HG02763 (cell line): Measurements from ENCODE around the gene PELI1.

Experiments
- ATAC-seq: cut with Tn5 transposase; IDR thresholded peaks from one replicate; pipeline ENCODE4 v1.9.1; 2021; ENCODE audit warnings: mild to moderate bottlenecking, moderate library complexity; ENCODE audit not compliant: unreplicated experiment

The PELI1 gene

GRCh38 chr2:64157792-64158191, 13.6 kb upstream of the PELI1 start:
- no peak for ATAC-seq

GRCh38 chr2:64153811-64154210, 9.6 kb upstream of the PELI1 start:
- ATAC-seq = no peak

DNA sequence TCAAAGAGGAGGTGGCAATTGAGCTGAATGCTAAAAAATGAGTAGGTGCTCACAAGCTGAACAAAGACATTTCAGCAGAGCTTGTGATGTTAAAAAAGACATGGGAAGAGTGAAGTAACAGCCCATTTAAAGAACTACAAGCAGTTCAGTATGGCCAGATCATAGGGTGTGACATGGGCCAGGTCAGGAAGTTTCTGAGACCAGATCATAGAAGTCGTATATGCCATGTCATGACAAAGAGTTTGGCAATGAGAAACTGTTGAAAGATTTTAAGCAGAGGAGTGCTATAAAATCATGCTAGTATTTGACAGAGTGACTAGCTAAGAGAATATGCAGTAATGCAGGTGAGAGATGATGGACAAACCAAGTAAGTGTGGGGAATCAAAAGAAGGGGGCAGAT, 7.3 kb upstream of the PELI1 start:
- ATAC-seq = no peak

- ATAC-seq = no peak
These were observed 1.5 kb upstream of the PELI1 start for GRCh38 chr2:64145714-64146113.

GRCh38 chr2:64145119-64145518, 899 bp upstream of the PELI1 start:
- no peak for ATAC-seq

- ATAC-seq = peak; percentile 19
These were observed 807 bp downstream of the PELI1 start for GRCh38 chr2:64143169-64144056.

DNA sequence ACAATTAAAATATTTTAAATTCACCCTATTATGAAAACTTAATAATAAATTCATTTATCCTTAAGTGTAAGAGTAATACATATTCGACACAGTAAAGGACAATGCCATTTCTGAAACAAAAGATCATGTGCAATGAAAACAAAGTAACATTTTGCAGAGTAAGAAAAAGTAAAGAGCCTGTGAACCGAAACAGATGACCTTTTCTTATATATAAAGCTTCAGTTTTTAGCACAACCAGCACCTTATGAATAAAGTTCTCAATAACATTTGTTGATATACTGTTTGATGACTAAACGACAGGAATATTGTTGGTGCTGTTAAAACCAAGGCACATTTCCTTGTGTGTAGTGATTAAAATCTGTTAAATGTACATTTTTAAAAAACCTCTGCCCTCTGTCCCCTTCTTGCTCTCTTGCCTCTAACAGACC, 1.5 kb downstream of the PELI1 start:
- no peak for ATAC-seq

- no peak for ATAC-seq
These were observed 2.4 kb downstream of the PELI1 start for GRCh38 chr2:64141674-64142405.

DNA sequence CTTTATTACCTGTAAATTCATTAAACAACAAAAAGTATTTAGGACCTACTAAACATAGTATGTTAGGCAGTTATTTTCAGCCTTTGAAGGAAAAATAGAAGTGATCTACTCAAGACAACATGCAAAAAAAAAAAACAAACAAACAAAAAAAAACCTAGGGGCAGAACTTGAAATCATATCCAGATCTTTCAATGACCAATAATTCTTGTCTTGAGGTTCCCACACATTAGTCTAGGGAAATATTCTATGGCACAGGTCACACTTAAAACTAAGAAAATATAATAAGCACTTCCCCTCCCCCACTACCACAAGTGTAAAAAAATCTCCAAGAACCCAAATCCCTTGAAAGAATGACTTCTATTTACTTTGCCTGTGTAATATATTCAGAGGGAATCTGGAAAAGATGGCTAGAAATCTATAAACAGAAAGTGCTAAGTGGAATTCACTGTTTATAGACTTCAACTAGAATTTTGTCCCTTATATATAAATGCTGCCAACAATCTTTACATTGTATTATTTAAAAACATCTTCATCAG, 3.5 kb downstream of the PELI1 start:
- ATAC-seq = no peak

DNA sequence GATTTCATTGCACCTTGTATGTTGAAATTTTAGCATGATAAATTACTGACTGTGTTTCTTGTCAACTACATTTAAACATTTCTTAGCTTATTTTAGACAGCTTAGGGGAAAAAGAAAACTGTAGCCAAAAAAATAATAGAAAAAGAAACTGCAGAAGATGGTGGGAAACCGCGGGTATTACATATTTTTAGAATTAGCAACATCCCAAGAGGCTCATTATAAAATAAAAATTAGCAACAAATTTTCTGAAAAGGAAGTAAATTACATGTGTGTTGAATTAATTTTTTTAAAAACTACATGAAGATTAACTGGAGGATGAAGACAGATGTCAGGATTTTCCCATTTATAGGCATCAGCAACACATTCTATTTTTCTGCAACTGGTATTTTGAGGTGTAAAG, 4.3 kb downstream of the PELI1 start:
- no peak for ATAC-seq

DNA sequence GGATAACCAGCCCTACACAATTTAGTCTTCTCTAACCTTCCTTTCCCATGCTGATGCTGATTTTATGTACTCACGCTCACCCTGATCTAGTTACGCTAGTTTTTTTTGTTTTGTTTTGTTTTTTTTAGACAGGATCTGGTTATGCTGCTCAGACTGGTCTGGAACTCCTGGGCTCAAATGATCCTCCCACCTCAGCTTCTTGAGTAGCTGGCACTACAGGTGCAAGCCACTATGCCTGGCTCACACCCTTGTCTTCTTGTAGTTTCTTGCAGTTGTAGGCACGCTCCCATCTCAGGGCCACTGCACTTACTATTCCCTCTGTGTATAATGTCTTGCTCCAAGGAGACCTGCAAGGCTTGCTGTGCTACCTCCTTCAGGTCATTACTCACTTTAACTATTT, 6.2 kb downstream of the PELI1 start:
- ATAC-seq = no peak

- no peak for ATAC-seq
These were observed 6.7 kb downstream of the PELI1 start for GRCh38 chr2:64137567-64137966.

GRCh38 chr2:64135421-64135820, 8.8 kb downstream of the PELI1 start:
- ATAC-seq = no peak

DNA sequence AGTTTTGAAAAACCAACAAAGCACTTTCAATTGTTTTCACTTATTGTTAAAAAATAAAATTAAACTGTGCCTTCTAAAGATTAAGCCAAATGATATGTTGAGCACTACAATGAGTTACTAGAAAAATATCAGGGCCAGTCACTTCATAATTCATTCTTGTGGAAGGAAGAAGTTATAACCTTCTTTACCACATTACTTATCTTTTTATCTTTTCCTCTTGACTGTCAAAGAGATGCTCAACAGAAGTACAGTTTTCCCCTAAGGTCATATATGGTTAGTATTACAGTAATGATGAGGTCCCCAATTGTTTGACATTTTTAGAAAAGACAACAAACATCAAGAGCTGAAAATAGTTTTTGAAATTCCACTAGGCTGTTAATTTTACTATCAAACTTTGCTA, 9.4 kb downstream of the PELI1 start:
- ATAC-seq = no peak

DNA sequence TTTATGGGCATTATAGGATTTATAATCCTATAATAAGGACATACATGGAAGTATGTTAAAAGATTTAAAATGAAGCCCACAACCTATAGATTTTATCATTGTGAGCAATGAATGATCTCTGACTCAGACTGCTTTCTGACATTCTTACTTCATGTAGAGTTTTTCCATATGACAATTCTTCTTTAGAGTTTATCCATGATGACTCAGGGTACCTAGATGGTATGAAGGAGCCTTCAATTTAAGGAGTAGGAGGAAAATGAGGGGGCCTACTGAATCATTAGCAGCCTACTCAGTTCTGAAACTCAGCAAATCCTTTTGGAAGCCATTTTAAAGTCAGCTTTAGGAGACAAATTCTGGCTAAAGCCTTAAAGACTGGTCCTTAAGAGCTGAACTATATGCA, 10.4 kb downstream of the PELI1 start:
- no peak for ATAC-seq

DNA sequence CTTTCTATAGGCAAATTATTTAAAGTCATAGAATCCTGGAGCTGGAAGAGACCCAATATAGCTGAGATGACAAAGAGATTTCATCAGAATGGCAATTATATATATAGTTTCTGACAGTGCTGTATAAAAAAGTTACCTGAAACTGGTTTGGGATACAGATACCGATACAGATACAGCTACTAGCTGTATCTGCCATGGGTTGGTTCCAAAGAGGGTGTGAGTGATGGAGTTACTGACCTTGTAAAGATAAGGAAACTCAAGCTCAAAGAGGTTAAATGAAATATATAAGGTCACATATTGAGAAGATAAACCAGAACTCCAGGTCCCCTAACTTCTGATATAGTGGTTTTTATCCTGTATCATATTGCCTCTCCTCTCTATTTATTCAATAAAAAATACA, 10.9 kb downstream of the PELI1 start:
- no peak for ATAC-seq

- no peak for ATAC-seq
These were observed 13.9 kb downstream of the PELI1 start for GRCh38 chr2:64130333-64130732.

GRCh38 chr2:64128943-64129391, 15.3 kb downstream of the PELI1 start:
- no peak for ATAC-seq

DNA sequence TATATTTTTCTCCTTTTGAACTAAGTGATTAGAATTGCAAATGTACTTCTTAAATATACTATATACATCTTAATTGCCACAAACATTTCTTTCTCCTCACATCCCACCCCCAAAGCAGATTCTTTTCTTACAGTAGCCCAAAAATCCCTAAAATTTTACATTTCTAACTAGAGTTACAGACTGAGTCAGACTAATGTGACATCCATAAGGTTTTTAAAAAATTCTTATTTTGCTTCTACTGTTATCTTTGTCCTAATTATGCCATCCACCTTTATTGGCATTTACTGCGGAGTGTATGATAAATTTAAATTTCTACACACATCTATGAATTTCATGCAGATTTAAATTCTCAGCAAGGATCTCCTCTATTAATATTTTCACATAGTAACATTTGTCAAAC, 15.8 kb downstream of the PELI1 start:
- ATAC-seq = no peak

DNA sequence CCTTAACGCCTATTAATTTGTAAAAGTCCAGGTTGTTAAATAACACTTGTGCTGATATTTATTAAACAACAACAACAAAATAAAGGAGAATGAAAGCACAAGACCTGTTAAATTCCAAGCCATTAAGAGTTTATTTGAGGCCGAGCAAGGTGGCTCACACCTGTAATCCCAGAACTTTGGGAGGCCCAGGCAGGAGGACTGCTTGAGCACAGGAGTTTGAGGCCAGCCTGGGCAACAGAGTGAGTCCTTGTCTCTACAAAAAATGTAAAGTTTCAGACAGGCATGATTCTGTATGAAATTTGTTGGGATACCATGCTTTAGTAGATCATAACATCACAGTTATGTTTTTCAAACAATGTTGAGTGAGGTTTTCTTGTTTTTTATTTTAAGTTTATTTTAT, 17.1 kb downstream of the PELI1 start:
- no peak for ATAC-seq

- no peak for ATAC-seq
These were observed 17.6 kb downstream of the PELI1 start for GRCh38 chr2:64126601-64127000.

GRCh38 chr2:64124571-64124970, 19.6 kb downstream of the PELI1 start:
- no peak for ATAC-seq
